ENCODE measurements around the gene SIGLEC15.
"Not testable (repeated sequence)": the region's sequence is repeated elsewhere in the genome, so short reads cannot be mapped to it uniquely, and the experiment has no call there.

Gene SIGLEC15

GRCh38 chr18:45821711-45822110, 3.8 kb upstream of the SIGLEC15 start:
- Histone ChIP-seq H3K27me3 (replicated peaks; ENCODE audit: control insufficient read depth, insufficient read depth, low read length) (no peaks in the 10 kb centered on the region), H3K4me3 (replicated peaks; ENCODE audit: low read depth, low read length) (no peak overlapping the region), H3K36me3 (ENCODE audit: control insufficient read depth, insufficient read depth, low read length) (no peaks in the 10 kb centered on the region)
- DNase-seq (ENCODE audit: extremely low read depth, insufficient read length), result no peak
- no peak for TF ChIP-seq CTCF (IDR thresholded peaks at IDR 0.05; ENCODE audit: insufficient read depth, low read length, poor library complexity, severe bottlenecking)

- Histone ChIP-seq H3K4me3 (replicated peaks; ENCODE audit: low read depth, low read length) (no peak overlapping the region), H3K36me3 (ENCODE audit: control insufficient read depth, insufficient read depth, low read length) (no peaks in the 10 kb centered on the region), H3K27me3 (replicated peaks; ENCODE audit: control insufficient read depth, insufficient read depth, low read length) (no peaks in the 10 kb centered on the region)
- no peak for TF ChIP-seq CTCF (IDR thresholded peaks at IDR 0.05; ENCODE audit: insufficient read depth, low read length, poor library complexity, severe bottlenecking)
- DNase-seq (ENCODE audit: extremely low read depth, insufficient read length), result no peak
Measured at GRCh38 chr18:45826084-45826483, 609 bp downstream of the SIGLEC15 start.

- H3K27me3 ChIP-seq (replicated peaks; ENCODE audit: control insufficient read depth, insufficient read depth, low read length); H3K36me3 ChIP-seq (ENCODE audit: control insufficient read depth, insufficient read depth, low read length); H3K4me3 ChIP-seq (replicated peaks; ENCODE audit: low read depth, low read length); DNase-seq (ENCODE audit: extremely low read depth, insufficient read length): not testable (repeated sequence)
Measured at GRCh38 chr18:45826716-45827115, 1.2 kb downstream of the SIGLEC15 start.

- Histone ChIP-seq H3K36me3 (ENCODE audit: control insufficient read depth, insufficient read depth, low read length) (no peaks in the 10 kb centered on the region), H3K27me3 (replicated peaks; ENCODE audit: control insufficient read depth, insufficient read depth, low read length) (no peaks in the 10 kb centered on the region), H3K4me3 (replicated peaks; ENCODE audit: low read depth, low read length) (no peak overlapping the region)
- DNase-seq (ENCODE audit: extremely low read depth, insufficient read length), result no peak
- no peak for TF ChIP-seq CTCF (IDR thresholded peaks at IDR 0.05; ENCODE audit: insufficient read depth, low read length, poor library complexity, severe bottlenecking)
Measured at GRCh38 chr18:45828917-45829811, 3.7 kb downstream of the SIGLEC15 start.

- Histone ChIP-seq H3K36me3 (ENCODE audit: control insufficient read depth, insufficient read depth, low read length) (no peaks in the 10 kb centered on the region), H3K27me3 (replicated peaks; ENCODE audit: control insufficient read depth, insufficient read depth, low read length) (no peaks in the 10 kb centered on the region), H3K4me3 (replicated peaks; ENCODE audit: low read depth, low read length) (no peak overlapping the region)
- no peak for TF ChIP-seq CTCF (IDR thresholded peaks at IDR 0.05; ENCODE audit: insufficient read depth, low read length, poor library complexity, severe bottlenecking)
- DNase-seq (ENCODE audit: extremely low read depth, insufficient read length), result no peak
Measured at GRCh38 chr18:45829855-45830254, 4.4 kb downstream of the SIGLEC15 start.

- H3K36me3 ChIP-seq (ENCODE audit: control insufficient read depth, insufficient read depth, low read length), result no peaks in the 10 kb centered on the region
- no peak overlapping the region for H3K4me3 ChIP-seq (replicated peaks; ENCODE audit: low read depth, low read length)
- DNase-seq (ENCODE audit: extremely low read depth, insufficient read length), result no peak
- H3K27me3 ChIP-seq (replicated peaks; ENCODE audit: control insufficient read depth, insufficient read depth, low read length), result no peaks in the 10 kb centered on the region
- TF ChIP-seq CTCF (IDR thresholded peaks at IDR 0.05; ENCODE audit: insufficient read depth, low read length, poor library complexity, severe bottlenecking), result no peak
Measured at GRCh38 chr18:45830917-45831316, 5.4 kb downstream of the SIGLEC15 start.

Data from GM06990 (cell line).